Mucosa of descending colon (tissue), 3 donors: ENCODE results near the gene GSTM3. TPM values are rescaled to one million over a fixed set of nuclear protein-coding genes. Genes with fewer than 3 reads are reported as not detected.
A peak's percentile ranks its signal among the peaks of the same experiment; 100 is the strongest.

Source experiments
- ATAC-seq: fragments of 200-7000 bp; cut with Tn5 transposase; one replicate; pipeline ENCODE4 v1.9.1; 2020; ENCODE audit warnings: mild to moderate bottlenecking, moderate library complexity
- DNase-seq, 3 donors: peaks; one replicate each; pipeline ENCODE4 v3.0.0-alpha.2; 2020
- H3K36me3 ChIP-seq: fragments of 200-600 bp; one replicate; pipeline ENCODE4 v1.8.0; 2021; ENCODE audit warnings: low read depth, mild to moderate bottlenecking
- H3K4me1 ChIP-seq: fragments of 200-600 bp; one replicate; pipeline ENCODE4 v1.8.0; 2021; ENCODE audit warnings: low read depth, mild to moderate bottlenecking
- H3K4me3 ChIP-seq: fragments of 200-600 bp; one replicate; pipeline ENCODE4 v1.8.0; 2021; ENCODE audit warnings: mild to moderate bottlenecking
- H3K9me3 ChIP-seq: fragments of 200-600 bp; one replicate; pipeline ENCODE4 v1.8.0; 2021; ENCODE audit warnings: mild to moderate bottlenecking
- CTCF ChIP-seq: fragments of 200-600 bp; IDR thresholded peaks from one replicate; pipeline ENCODE4 v1.8.0; 2022; ENCODE audit warnings: antibody characterized with exemption, mild to moderate bottlenecking
- intact Hi-C, 2 donors: fragments of 100-400 bp; cut with DNase I in 1 of 2; cut with micrococcal nuclease in 1 of 2; formaldehyde crosslinking; loops; one replicate each; pipeline versions ENCODE4 v1.11.0 to v1.11.1; 2022; cut with DNase I, micrococcal nuclease
- total RNA-seq, 3 donors: library from RNA; stranded (reverse); fragmentation: NEBNext Ultra II Directional in 2 of 3; extraction: Animal tissue kit (Norgen Biotek cat#: 25700) in 2 of 3; gene quantifications; one replicate each; pipeline versions ENCODE4 v1.2.1 to v1.2.4, GENCODE V29; 2021 to 2023
- donor health status: DM: no; HTN: no; CAD: no; lungs with moderate emphysema.
- donor health status: DM: no; HTN: no; CAD: no.
- donor health status: DM: no; HTN: yes; CAD: no.

GSTM3 gene
- total RNA-seq, 3 donors from 2014 or later: 4.9 to 84.8 (median 12.4) TPM

DNA sequence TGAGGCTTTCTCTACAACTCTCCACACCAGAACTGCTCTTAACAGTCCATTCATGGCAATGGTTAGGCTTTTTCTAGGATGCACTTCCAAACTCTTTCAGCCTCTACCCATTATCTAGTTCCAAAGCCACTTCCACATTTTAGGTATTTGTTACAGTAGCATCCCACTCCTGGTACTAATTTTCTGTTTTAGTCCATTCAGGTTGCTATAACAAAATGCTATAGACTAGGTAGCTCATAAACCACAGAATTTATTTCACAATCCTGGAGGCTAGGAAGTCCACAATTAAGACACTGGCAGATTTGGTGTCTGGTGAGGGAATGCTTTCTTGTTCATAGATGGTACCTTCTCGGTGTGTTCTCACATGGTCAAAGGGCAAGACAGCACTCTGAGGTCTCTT lies 40.1 kb upstream of the GSTM3 start:
- Histone ChIP-seq H3K4me3 (no peak overlapping the region), H3K36me3 (no peaks in the 10 kb centered on the region), H3K4me1 (peaks cover 13% of the 10 kb centered on the region), H3K9me3 (no peaks in the 10 kb centered on the region)
- ATAC-seq: no peak
- no peak for TF ChIP-seq CTCF
- intact Hi-C loops: no loop called here
- DNase-seq: no peak

DNA sequence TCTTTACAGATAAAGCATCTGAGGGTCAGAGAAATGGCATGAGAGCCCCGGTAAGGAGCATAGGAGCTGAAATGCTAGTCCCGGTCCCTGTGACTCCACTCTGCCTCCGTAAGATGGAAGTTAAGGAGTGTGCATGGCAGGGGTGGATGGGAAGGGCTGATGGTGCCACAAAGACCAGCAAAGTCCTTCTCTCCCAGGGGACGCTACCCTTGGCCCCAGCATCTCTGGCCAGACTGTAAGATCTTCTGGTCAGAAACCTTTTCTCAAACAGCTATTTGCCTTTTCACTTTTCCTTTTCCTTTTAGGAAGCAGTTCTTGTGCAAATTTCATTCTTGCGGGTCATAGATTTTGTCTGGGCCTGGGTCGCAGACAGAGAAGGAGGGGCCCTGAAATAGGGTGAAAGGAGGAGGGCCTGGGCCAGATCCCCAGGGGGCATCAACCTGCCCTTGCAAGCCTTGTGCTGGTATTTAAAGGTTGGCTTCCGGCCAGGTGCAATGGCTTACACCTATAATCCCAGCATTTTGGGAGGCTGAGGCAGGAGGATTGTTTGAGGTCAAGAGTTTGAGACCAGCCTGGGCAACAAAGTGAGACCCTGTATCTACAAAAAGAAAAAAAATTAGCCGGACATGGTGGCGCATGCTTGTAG lies 37.3 kb upstream of the GSTM3 start:
- no peak for ATAC-seq
- H3K4me1 ChIP-seq: peaks cover 5% of the 10 kb centered on the region
- H3K9me3 ChIP-seq: no peaks in the 10 kb centered on the region
- no peaks in the 10 kb centered on the region for H3K36me3 ChIP-seq
- DNase-seq: peak in 2 of 3 donors; percentile 3 to 18
- H3K4me3 ChIP-seq: no peak overlapping the region
- intact Hi-C loops: loop anchor here (2.0 to 5.0 kb wide), 3 partner anchors 204 to 236 kb away; partner anchors contain the start of gene AHCYL1 (in 1 of the 2)
- no peak for TF ChIP-seq CTCF

DNA sequence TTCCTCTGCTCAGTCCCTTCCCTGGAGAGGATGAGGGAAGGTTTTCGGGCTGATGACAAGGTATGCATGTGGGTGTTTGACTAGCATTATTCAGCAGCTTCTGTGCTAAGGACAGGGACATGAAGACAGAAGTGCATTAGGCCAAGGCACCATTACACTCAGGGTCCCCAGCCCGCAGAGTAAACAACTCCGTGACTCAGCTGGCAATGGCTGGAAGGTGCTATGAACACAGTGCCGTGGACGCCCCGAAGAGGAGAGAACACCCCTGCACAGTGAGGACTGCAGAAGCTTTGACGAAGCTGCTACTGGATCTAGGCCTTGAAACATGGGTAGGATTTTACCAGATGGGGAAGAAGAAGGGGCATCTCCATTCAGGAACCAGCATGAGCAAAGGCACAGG lies 36.6 kb upstream of the GSTM3 start:
- DNase-seq (peak in 2 of 3 donors; percentile 30 to 32), ATAC-seq (peak; percentile 1)
- Histone ChIP-seq H3K4me3 (no peak overlapping the region), H3K36me3 (no peaks in the 10 kb centered on the region), H3K9me3 (no peaks in the 10 kb centered on the region), H3K4me1 (peaks cover 4% of the 10 kb centered on the region)
- intact Hi-C loops: loop anchor here (2.0 to 5.0 kb wide), 3 partner anchors 205 to 235 kb away; partner anchors contain the start of gene AHCYL1 (in 1 of the 2)
- TF ChIP-seq CTCF: no peak

GRCh38 chr1:109776911-109777310 lies 36.1 kb upstream of the GSTM3 start:
- DNase-seq (peak; percentile 79 to 86 (median 80)), ATAC-seq (peak; percentile 89)
- Histone ChIP-seq H3K36me3 (no peaks in the 10 kb centered on the region), H3K4me1 (peaks cover 4% of the 10 kb centered on the region), H3K4me3 (no peak overlapping the region), H3K9me3 (no peaks in the 10 kb centered on the region)
- intact Hi-C loops: loop anchor here (2.0 to 5.0 kb wide), 3 partner anchors 205 to 235 kb away; partner anchors contain the start of gene AHCYL1 (in 1 of the 2)
- peak; percentile 89 for TF ChIP-seq CTCF

DNA sequence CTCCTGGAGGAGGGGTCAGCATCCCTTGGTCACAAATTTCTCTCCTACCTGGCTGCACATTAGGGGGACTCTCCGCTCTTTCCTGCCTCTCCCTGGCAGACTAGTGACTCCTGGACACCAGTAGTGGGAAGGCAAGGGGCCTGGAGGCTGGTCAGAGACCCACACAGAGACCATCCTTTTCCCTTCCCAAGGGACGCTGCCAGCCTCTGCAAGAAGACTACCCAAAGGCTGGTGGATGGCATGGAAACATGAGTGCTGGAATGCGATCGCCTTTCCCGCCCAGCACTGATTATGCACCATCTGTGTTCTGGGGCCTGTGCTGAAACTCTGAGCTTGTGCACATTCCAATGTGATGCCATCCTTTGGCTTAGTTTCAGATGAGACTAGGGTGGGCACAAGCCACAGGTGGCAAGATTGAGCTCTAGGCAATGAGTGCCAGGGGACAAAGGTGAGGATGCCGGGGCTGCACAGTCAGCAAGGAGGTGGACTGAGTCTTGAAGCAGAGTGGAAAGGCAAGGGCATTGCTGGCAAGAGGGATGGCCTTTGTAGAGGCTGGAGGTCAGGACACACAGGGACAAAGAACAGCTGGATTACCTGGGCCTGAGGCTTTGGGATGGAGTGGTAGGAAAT lies 35.5 kb upstream of the GSTM3 start:
- H3K4me1 ChIP-seq: peaks cover 4% of the 10 kb centered on the region
- ATAC-seq (no peak), DNase-seq (peak in 1 of 3 donors; percentile 17)
- H3K36me3 ChIP-seq: no peaks in the 10 kb centered on the region
- no peak overlapping the region for H3K4me3 ChIP-seq
- intact Hi-C loops: loop anchor here (2.0 to 5.0 kb wide), 3 partner anchors 206 to 234 kb away; partner anchors contain the start of gene AHCYL1 (in 1 of the 2)
- TF ChIP-seq CTCF: no peak
- H3K9me3 ChIP-seq: no peaks in the 10 kb centered on the region
